Inflammatory macrophage treated with lipopolysaccharide for 1 hour (primary cell): ENCODE measurements around the gene IGFBP5.

Source experiments
- DNase-seq, 2 donors: peaks; one replicate each; pipeline ENCODE4 v3.0.0-alpha.2; 2020 to 2022

Gene IGFBP5

GRCh38 chr2:216687111-216687510 is 8.2 kb downstream of the IGFBP5 start:
- no peak for DNase-seq

DNA sequence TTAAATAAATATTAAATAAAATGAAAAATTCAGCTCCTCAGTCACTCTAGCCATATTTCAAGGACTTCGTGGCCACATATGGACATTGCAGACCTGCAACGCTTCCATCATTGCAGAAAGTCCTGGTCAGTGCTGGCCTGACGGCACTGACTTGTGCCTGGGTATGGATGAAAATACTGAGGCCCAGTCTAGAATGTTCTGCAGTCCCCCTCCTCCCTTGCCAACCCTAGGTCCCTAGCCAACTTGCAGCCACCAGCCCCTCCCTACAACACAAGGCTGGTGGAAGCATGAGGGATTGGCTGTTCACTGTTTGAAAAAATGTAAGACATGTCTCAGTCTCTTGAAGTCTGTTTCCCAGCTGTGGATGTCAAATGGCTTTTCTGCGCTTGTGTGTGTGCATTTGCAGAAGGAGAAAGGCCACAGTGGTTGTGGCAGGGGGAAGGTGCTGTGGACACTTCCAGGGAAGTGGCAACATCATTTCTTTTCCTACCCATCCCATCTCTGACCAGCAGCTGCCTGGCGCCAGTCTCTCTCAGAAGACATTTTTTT is 9.9 kb downstream of the IGFBP5 start:
- DNase-seq: no peak

- DNase-seq: peak; percentile 79 to 86
These were observed 11.5 kb downstream of the IGFBP5 start for GRCh38 chr2:216683846-216684245.

GRCh38 chr2:216681683-216682082 is 13.7 kb downstream of the IGFBP5 start:
- DNase-seq: no peak

- no peak for DNase-seq
These were observed 14.3 kb downstream of the IGFBP5 start for GRCh38 chr2:216680951-216681629.

DNA sequence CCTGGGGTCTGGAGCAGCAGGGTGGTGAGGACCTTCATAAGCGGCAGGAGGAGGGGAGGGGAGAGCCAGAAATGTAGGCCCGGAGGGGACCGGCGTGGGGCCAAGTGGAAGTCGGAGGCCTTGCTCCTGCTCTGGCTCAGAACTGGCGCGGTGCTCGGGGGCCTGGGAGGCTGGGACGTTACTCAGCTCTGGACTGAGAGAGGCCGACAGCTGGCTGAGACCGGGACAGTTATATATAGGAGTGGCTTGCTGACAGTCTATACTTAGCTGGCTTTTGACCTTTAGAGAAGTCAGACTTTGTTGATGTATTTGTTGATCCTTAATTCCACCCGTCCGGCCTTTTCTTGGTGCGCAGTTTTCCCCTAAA is 15.7 kb downstream of the IGFBP5 start:
- DNase-seq: no peak

- DNase-seq: no peak
These were observed 16.3 kb downstream of the IGFBP5 start for GRCh38 chr2:216678813-216679657.

- DNase-seq: no peak
These were observed 17.3 kb downstream of the IGFBP5 start for GRCh38 chr2:216678098-216678465.

DNA sequence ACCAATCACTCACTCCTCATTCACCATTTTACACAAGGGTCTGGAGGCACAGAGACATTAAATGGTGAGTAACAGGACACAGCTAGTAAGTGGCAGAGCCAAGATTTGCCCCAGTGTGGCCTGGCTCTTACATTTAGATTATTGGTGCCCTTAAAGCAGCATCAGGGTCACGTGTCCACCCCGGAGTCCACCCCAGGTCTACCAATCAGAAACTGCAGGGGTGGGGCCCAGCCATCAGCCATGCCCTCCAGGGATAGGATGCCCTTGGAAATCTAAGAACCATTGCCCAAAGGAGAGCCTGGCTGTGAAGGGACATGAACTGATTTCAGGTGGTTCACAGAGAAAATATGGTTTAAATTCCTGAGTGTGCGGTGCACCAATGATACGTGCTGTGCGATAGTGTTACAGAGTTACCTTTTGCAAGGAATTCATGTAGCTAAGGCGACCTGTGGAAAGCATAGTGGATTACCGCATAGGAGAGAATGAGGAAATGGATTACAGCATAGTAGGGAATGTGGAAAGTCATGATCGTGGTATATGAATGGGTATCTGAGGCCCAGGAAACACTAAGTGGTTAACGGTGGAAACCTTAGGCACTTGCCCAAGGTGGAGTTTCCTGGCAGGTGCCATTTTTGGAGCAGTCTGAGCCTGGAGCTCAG is 17.8 kb downstream of the IGFBP5 start:
- DNase-seq: no peak

DNA sequence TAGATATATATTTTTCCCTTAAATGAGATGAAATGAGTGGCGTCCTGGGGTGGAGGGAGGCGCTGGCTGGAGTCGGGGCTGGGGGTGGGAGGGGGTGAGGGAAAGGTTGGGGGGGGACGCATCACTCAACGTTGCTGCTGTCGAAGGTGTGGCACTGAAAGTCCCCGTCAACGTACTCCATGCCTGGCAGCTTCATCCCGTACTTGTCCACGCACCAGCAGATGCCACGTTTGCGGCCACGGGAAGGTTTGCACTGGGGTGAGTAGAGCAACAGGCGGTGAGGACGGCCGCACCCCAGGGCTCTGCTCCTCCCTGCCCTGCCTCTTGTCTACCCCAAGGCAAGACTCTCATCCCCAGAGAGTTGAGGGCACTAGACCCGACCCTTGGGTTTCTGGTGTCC is 18.7 kb downstream of the IGFBP5 start:
- no peak for DNase-seq

DNA sequence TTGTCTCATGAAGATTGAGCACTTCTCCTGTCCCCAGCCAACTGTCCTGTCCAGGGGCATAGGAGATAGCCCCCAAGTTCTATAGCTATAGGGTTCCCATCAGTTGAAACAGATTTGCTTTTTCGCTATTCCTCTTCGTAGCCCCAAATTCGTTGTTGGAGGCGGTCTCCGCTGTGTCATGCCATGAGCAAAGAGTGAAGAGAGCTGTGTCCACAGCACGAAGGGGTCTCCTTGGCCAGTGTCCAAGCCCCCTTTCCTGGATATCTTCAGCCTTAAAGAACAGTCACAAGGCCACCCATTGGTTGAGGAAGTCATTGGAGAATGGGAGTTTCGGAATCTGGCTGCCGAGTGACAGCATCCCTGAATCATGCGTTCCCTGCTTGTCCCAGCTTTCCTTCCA is 21.0 kb downstream of the IGFBP5 start:
- DNase-seq: no peak

- no peak for DNase-seq
These were observed 21.7 kb downstream of the IGFBP5 start for GRCh38 chr2:216673609-216674008.

DNA sequence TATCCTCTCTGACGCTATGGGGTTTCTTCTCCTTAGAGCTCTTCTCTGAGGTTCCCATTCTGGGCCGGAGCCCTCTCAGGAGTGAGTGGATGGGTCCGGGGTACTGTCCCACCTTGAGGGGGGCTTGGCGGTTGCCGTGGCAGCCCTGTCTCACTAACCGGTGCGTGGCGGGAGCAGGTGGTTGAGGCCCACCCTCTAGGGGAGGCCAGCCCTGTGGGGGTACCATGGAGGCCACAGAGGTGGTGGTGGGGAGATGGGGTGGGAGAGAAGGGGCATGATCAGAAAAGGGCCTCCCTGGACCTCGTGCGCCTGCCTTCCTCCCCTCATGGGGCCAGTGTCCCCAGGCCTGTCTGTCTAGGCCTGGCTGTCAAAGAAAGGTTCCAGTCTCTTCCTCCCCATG is 22.3 kb downstream of the IGFBP5 start:
- DNase-seq: no peak

DNA sequence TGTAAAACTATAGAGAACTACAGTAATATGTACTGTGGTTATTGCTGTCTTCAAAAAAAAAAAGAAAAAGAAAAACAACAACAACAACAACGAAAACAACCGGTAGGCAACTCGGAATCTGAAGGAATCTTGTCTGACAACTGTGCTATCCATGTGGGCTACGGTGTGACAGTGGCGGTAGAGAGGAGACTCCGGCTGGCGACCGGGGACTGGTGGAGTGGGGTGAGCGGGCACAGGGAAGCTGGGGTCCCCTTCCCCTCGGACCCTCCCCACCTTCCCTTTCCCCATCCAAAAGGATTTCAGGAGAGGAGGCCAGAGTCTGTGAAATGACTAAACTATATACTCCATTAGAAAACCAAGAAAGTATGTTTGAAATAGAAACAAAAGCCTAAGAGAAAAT is 22.9 kb downstream of the IGFBP5 start:
- DNase-seq: no peak

DNA sequence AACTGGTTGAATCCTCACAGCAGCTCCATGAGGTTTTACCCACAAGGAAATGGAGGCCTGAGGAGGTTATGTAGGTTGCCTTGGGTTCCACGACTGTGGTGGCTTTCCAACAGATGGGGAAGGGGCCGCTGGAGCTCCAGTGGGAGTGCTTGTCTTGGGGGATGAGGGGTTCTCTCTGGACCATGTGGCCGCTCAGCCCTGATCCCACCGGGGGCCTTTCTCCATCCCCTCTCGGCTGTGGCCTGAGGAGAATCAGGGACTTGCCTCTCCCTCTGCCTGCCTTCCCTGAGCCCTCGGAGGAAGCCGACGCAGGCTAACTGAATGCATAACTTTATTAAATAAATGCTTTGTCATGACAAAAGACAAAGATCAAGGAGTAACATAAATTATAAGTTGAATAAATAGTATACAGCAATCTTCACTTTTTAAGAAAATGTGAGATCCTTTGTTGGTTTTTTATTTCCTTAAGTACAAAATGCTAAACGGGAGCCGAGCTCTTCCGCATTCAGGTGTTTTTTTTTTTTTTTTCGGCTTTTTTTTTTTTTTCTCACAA is 23.5 kb downstream of the IGFBP5 start:
- no peak for DNase-seq

- DNase-seq: no peak
These were observed 24.3 kb downstream of the IGFBP5 start for GRCh38 chr2:216671081-216671411.

- DNase-seq: no peak
These were observed 24.9 kb downstream of the IGFBP5 start for GRCh38 chr2:216670266-216671080.

- DNase-seq: peak; percentile 28 to 82
These were observed 28.7 kb downstream of the IGFBP5 start for GRCh38 chr2:216666461-216667233.

- no peak for DNase-seq
These were observed 29.6 kb downstream of the IGFBP5 start for GRCh38 chr2:216665717-216666116.

DNA sequence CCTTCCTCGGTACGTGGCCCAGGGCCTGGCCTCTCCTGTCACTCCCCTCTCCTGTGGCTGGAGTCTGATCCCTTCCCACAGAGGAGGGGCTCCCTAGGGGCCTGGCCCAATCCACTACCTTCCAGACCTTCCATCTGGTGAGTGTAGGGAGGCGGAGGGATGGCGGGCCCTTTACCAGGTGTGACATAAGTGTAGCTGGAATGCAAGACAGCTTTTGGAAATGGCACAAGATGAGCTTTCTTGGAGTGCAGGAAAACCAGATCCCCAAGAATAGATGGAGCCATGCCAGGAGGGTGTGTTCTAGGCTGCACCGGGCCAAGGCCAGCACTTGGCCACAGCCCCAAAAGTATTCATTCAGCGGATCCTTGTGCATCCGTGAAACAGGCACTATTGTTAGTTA is 30.1 kb downstream of the IGFBP5 start:
- no peak for DNase-seq

DNA sequence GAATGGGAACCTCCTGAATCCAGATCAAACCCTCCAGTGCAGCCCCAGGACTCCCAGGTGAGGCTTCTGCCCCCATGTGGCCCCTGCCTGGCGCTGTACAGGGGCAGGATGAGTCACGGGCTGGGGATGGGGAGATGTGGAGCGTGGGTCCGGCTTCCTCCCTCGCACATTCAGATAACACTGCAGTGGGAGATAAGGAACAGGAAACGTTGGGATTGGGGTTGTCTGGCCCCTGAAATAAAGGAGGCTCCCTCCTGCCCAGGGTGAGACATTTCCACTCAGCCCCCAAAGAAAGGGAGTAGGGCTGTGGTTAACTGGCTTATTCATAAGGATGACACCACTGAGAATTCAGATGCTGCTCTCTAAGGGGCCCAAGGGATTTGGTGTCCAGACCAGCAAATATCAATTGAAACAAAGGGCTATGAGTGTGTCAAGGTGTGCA is 30.7 kb downstream of the IGFBP5 start:
- DNase-seq: no peak

DNA sequence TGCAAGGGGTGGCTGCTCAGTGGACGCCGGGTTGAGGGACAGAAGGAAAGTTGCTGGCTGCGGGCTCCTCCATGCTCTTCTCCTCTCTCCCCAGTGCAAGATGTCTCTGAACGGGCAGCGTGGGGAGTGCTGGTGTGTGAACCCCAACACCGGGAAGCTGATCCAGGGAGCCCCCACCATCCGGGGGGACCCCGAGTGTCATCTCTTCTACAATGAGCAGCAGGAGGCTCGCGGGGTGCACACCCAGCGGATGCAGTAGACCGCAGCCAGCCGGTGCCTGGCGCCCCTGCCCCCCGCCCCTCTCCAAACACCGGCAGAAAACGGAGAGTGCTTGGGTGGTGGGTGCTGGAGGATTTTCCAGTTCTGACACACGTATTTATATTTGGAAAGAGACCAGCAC is 31.5 kb downstream of the IGFBP5 start:
- DNase-seq: no peak
